Measurements from ENCODE around the gene SSBP4.

The SSBP4 gene

GRCh38 chr19:18446811-18447359 lies 27.7 kb downstream of the SSBP4 start:
- DNase-seq = no peak

GRCh38 chr19:18449552-18449951 lies 30.4 kb downstream of the SSBP4 start:
- no peak for DNase-seq

- DNase-seq = no peak
These were observed 31.1 kb downstream of the SSBP4 start for GRCh38 chr19:18450021-18450930.

GRCh38 chr19:18450931-18451836 lies 32.0 kb downstream of the SSBP4 start:
- DNase-seq = peak; percentile 89

- DNase-seq = no peak
These were observed 33.2 kb downstream of the SSBP4 start for GRCh38 chr19:18452386-18452785.

- DNase-seq = no peak
These were observed 34.2 kb downstream of the SSBP4 start for GRCh38 chr19:18453269-18454024.

- no peak for DNase-seq
These were observed 37.1 kb downstream of the SSBP4 start for GRCh38 chr19:18456279-18456678.

- no peak for DNase-seq
These were observed 37.8 kb downstream of the SSBP4 start for GRCh38 chr19:18456974-18457373.

GRCh38 chr19:18457483-18458331 lies 38.5 kb downstream of the SSBP4 start:
- no peak for DNase-seq

- no peak for DNase-seq
These were observed 41.7 kb downstream of the SSBP4 start for GRCh38 chr19:18460900-18461299.

GRCh38 chr19:18461471-18461870 lies 42.3 kb downstream of the SSBP4 start:
- no peak for DNase-seq

GRCh38 chr19:18464646-18465045 lies 45.4 kb downstream of the SSBP4 start:
- no peak for DNase-seq

- no peak for DNase-seq
These were observed 46.2 kb downstream of the SSBP4 start for GRCh38 chr19:18465214-18465963.

- DNase-seq = no peak
These were observed 46.8 kb downstream of the SSBP4 start for GRCh38 chr19:18465964-18466339.

GRCh38 chr19:18466354-18466753 lies 47.2 kb downstream of the SSBP4 start:
- DNase-seq = no peak

- DNase-seq = no peak
These were observed 48.8 kb downstream of the SSBP4 start for GRCh38 chr19:18467978-18468377.

GRCh38 chr19:18468517-18468916 lies 49.3 kb downstream of the SSBP4 start:
- DNase-seq = no peak

- DNase-seq = peak; percentile 66
These were observed 50.1 kb downstream of the SSBP4 start for GRCh38 chr19:18469069-18469846.

GRCh38 chr19:18470787-18471186 lies 51.6 kb downstream of the SSBP4 start:
- no peak for DNase-seq
